ENCODE results near the gene SMYD4.

SMYD4 gene

DNA sequence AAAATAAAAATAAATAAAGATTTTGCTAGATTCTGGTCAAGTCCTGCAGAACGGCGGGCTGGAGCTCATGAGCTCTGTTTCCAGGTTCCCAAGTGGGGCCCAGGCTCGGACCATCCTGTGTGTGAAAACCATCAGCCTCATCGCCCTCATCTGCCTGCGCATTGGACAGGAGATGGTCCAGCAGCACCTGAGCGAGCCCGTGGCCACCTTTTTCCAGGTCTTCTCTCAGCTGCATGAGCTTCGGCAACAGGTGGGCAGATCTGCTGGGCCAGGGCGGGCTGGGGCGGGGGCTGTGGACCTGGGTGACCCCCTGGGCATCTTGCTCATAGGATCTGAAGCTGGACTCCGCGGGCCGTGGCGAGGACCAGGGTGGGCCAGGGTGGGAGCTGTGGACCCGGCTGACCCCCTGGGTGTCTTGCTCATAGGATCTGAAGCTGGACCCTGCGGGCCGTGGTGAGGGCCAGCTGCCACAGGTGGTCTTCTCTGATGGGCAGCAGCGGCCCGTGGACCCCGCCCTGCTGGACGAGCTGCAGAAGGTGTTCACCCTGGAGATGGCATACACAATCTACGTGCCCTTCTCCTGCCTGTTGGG, 97.4 kb downstream of the SMYD4 start:
- no peak overlapping the region for H3K4me3 ChIP-seq (ENCODE audit: low read depth, low read length)
- TF ChIP-seq, protein P1, sequence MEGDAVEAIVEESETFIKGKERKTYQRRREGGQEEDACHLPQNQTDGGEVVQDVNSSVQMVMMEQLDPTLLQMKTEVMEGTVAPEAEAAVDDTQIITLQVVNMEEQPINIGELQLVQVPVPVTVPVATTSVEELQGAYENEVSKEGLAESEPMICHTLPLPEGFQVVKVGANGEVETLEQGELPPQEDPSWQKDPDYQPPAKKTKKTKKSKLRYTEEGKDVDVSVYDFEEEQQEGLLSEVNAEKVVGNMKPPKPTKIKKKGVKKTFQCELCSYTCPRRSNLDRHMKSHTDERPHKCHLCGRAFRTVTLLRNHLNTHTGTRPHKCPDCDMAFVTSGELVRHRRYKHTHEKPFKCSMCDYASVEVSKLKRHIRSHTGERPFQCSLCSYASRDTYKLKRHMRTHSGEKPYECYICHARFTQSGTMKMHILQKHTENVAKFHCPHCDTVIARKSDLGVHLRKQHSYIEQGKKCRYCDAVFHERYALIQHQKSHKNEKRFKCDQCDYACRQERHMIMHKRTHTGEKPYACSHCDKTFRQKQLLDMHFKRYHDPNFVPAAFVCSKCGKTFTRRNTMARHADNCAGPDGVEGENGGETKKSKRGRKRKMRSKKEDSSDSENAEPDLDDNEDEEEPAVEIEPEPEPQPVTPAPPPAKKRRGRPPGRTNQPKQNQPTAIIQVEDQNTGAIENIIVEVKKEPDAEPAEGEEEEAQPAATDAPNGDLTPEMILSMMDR (IDR thresholded peaks at IDR 0.05; ENCODE audit: low read depth, low read length, missing control alignments) = no peak
- no peak for DNase-seq (ENCODE audit: low read depth)

- TF ChIP-seq, protein P1 (IDR thresholded peaks at IDR 0.05; ENCODE audit: low read depth, low read length, missing control alignments) = no peak
- DNase-seq (ENCODE audit: low read depth) = no peak
These were observed 98.6 kb downstream of the SMYD4 start for GRCh38 chr17:1731194-1731506.

DNA sequence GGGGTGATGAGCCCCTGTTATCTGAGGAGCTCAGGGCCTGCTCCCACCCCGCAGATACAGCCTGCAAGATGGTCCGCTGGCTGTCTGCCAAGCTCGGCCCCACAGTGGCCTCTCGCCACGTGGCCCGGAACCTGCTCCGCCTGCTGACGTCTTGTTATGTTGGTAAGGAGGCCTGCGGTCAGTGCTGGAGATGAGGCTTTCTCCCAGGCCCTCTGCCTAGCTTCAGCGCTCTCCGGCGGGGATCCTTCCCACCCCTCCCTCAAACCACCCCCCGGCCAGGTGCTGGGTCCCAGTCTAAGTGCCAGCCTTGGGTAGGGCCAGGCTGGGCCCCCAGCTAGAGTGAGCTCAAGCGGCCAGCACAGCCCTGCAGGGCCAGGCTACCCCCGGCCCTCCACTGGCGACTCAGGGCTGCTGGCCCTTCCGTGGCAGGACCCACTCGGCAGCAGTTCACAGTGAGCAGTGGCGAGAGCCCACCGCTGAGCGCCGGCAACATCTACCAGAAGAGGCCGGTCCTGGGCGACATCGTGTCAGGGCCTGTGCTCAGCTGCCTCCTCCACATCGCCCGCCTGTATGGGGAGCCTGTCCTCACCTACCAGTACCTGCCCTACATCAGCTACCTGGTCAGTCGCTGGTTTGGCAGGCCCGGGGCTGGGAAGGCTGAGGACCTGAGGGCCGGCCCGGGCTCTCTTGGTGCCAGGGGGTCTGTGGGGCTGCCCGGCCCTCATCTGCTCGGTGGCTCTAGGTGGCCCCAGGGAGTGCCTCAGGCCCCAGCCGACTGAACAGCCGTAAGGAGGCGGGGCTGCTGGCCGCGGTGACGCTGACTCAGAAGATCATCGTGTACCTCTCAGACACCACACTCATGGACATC, 99.1 kb downstream of the SMYD4 start:
- no peak overlapping the region for H3K4me3 ChIP-seq (ENCODE audit: low read depth, low read length)
- DNase-seq (ENCODE audit: low read depth) = no peak

More at GRCh38 chr17:1731194-1731506, 98.6 kb downstream of the SMYD4 start:
- no peak overlapping the region for H3K4me3 ChIP-seq (ENCODE audit: low read depth, low read length)

DNA sequence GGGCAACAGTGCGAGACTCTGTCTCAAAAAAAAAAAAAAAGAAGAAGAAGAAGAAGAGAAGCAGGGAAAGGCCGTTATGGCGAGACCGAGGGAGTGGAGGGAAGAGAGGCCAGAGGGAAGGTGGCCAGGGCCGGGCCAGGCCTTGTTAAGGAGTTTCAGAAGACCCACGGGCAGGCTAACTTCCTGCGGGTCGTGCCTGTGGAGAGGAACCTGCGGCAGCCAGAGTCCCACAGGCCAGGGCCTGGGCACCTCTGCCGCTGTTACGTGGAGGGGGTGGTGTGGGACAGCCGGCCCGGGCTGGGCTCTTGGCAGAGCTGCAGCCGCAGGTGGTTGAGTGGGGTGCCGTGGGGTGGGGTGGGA, 99.8 kb downstream of the SMYD4 start:
- no peak overlapping the region for H3K4me3 ChIP-seq (ENCODE audit: low read depth, low read length)
- TF ChIP-seq, protein P1 (IDR thresholded peaks at IDR 0.05; ENCODE audit: low read depth, low read length, missing control alignments) = no peak
- no peak for DNase-seq (ENCODE audit: low read depth)

More for the DNA sequence above, 99.1 kb downstream of the SMYD4 start:
- TF ChIP-seq, protein P1 (IDR thresholded peaks at IDR 0.05; ENCODE audit: low read depth, low read length, missing control alignments) = no peak
